GM12801 (cell line): ENCODE measurements around the gene EIF2D.

Experiments used
- CTCF ChIP-seq: IDR thresholded peaks from one replicate; pipeline ENCODE4 v1.5.1; 2011; ENCODE audit warnings: control low read depth; ENCODE audit not compliant: insufficient read length; ENCODE audit errors: extremely low read depth

EIF2D gene

GRCh38 chr1:206646504-206646903, 34.2 kb upstream of the EIF2D start:
- no peak for TF ChIP-seq CTCF

GRCh38 chr1:206643118-206643698, 30.9 kb upstream of the EIF2D start:
- TF ChIP-seq CTCF = no peak

- no peak for TF ChIP-seq CTCF
These were observed 25.3 kb upstream of the EIF2D start for GRCh38 chr1:206637605-206638004.

- TF ChIP-seq CTCF = no peak
These were observed 24.4 kb upstream of the EIF2D start for GRCh38 chr1:206636671-206637070.

GRCh38 chr1:206635978-206636345, 23.7 kb upstream of the EIF2D start:
- no peak for TF ChIP-seq CTCF

- TF ChIP-seq CTCF = no peak
These were observed 23.1 kb upstream of the EIF2D start, which contains the start of gene DYRK3 for GRCh38 chr1:206635080-206635977. Gene DYRK3 (plus strand): TSS chr1:206635536. CDS start chr1:206635704, 168 bp downstream.

GRCh38 chr1:206634365-206635079, 22.3 kb upstream of the EIF2D start:
- no peak for TF ChIP-seq CTCF
